GM15510 (cell line): ENCODE results near the gene CTRB1.

Source experiments
- POLR2A ChIP-seq: IDR thresholded peaks from 3 replicates; pipeline ENCODE4 v1.6.1; 2011; ENCODE audit warnings: borderline replicate concordance; ENCODE audit not compliant: insufficient read length; ENCODE audit errors: extremely low read depth

The CTRB1 gene

DNA sequence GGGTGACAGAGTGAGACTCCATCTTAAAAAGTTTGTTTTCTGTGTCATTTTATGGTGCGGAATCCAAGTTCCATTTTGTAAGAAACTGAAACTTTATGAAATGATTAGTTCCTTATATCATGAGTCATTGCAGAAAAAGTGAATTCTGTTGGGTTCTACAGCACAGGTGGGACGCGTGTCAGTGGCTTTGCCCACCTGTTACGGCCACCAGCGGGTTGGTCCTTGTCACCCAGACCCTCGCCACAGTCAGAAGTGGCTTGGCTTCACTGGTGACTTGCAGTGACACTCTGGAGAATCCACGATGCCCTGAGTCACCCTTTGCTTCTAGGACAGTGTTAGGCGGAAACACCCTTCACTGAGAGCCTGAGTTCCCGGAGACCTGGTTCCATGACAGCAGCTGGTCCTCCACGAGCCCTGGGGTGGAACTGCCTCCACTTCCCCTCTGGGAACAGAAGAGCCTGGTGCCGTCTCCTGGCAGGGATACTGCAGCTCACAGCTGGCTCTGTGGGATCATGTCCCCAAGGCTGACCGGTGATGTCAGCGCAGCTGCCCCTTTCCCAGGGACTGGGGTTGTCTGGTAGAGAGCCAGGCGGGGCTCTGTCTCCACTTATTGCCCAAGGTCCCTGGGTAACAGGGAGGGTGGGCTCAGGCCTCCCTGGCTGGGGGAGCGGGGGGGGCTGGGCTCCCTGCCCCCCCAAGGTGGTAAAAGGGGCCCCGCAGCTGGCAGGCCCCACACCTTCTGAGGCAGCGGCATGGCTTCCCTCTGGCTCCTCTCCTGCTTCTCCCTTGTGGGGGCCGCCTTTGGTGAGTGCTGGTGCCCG lies at the start of gene CTRB1:
TSS of gene CTRB1 (plus strand) at position 733 of the 821 bp plus-strand sequence. CDS start at position 753, 20 bp downstream.
- no peak for TF ChIP-seq POLR2A

- no peak for TF ChIP-seq POLR2A
These were observed 48.8 kb upstream of the CTRB1 start for GRCh38 chr16:75169899-75170405.

DNA sequence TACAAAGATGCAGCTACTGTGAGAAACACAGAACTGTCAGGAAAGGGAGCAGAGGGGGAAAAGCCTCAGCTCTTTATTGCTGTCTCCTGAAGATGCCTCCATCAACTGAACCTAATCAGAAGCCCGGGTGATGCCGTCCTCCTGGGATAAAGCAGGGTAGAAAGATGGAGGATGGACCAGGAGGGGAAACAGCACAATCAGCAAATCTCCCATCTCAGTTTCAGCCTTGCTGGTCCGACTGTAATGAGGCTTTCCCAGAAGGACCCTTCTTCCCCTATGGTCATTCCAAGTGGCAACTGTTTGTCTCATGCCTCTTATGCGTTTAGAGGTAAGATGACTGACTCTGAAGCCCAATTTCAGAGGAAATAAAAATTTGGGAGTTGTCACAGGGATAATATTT lies 46.2 kb upstream of the CTRB1 start:
- TF ChIP-seq POLR2A, result no peak

DNA sequence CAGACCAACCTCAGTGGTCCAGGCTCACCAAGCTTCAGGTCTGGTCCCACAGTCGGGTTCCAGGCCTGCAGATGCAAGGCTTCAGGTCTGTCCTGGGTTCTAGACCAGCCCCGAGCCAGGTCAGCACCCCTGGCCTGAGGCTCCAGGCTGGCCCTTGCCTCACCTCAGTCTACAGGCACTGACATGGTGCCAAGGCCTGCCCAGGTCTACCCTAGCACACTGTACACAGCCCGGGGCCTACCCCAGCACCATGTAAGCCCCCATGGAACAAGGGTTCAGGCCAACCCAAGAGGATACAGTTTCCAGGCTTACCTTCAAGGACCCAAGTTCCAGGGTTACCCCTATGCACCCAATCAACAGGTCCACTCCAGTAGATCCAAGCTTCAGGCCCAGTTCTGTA lies 43.7 kb upstream of the CTRB1 start:
- TF ChIP-seq POLR2A, result no peak

GRCh38 chr16:75176926-75177325 lies 41.9 kb upstream of the CTRB1 start:
- no peak for TF ChIP-seq POLR2A

GRCh38 chr16:75179208-75179607 lies 39.6 kb upstream of the CTRB1 start:
- no peak for TF ChIP-seq POLR2A

DNA sequence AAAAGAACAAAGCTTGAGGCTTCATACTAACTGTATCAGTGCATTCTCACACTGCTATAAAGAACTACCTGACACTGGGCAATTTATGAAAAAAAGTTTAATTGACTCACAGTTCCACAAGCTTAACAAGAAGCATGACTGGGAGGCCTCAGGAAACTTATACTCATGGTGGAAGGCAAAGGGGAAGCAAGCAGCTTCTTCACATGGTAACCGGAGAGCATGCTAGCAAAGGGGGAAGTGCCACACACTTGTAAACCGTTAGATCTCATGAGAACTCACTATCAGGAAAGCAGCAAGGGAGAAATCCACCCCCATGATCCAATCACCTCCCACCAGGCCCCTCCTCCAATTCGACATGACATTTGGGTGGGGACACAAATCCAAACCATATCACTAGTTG lies 37.2 kb upstream of the CTRB1 start:
- no peak for TF ChIP-seq POLR2A

DNA sequence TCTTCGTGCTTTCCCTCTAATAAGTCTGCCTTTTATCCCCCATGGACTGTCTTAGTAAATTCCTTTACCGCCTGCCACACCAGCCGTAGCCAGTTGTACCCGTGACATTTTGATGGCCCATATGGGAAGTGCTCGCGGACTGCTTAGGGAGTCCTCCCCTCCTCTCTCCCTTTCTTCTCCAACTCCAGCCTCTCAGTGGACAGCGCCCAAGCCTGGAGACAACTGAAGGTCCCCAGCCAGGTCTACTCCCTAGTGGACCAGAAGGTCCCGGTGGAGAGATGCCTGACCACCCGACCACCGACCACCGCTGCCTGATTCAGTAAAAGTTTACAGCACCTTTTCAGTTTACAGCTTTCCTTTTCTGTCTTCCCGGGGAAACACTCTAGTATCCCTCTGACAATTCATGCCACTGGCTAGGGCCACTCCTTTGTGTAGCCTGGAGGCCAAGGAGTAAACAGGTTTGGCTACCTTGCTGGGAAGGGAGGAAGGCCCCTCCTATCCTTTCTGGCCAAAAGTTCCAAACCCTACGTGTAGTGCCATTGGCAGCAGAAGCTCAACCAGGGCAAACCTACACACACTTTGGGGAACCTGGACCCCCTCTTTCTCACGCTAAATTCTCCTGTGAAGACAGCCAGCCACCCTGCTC lies 29.8 kb upstream of the CTRB1 start:
- TF ChIP-seq POLR2A, result no peak

DNA sequence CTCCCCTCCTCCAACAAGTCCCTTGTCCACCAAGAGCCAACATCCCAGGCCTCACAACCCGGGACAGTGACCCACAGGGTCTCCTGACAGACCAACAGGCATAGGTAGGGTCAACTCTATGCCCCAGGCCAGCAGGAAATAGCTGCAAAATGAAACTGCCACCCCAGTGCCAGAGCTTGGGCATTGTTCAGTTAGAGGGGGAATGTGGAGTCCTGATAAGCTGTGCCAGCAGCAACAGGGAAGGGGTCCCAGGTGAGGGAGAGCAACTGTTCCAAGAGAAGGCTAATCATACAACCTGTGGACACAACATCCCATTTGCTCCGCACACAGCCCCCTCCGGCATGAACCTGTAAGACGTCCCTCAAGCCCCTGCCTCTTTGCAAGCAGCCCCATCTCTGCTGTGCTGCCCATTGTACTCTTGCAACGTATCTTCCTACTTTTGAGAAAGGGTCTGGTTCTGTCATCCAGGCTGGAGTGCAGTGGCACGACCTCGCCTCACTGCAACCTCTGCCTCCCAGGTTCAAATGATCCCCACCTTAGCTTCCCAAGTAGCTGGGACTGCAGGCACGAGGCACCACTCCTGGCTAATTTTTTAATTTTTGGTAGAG lies 29.0 kb upstream of the CTRB1 start:
- TF ChIP-seq POLR2A, result no peak

DNA sequence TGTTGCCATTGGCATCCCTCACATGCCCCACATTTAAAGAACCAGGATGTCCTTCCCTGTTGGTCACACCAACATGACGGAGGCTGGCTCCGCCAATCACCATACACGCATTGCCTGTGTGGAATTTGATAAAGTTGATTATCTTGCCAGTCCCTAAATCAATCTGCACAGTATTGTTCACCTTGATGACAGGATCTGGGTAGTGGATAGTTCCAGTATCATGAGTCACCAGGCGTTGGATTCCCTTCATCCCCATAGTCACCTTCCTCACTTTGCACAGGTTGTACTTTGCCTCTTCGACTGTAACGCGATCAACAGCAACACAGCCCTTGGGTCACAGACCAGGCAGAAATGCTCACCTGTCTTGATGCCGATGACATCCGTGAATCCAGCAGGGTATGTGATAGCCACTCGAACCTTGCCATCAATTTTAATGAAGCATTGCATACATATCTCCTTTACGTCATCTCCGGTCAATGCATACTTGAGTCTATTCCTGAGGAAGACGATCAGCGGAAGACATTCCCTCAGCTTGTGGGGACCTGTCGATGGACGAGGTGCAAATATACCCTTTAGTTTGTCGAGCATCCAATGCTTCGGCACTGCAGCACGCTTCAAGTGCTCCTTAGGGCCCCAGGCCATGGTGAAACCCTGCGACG lies 26.1 kb upstream of the CTRB1 start:
- no peak for TF ChIP-seq POLR2A

GRCh38 chr16:75193265-75193650 lies 25.5 kb upstream of the CTRB1 start:
- TF ChIP-seq POLR2A, result no peak

- no peak for TF ChIP-seq POLR2A
These were observed 24.9 kb upstream of the CTRB1 start for GRCh38 chr16:75193730-75194444.

- TF ChIP-seq POLR2A, result no peak
These were observed 22.7 kb upstream of the CTRB1 start for GRCh38 chr16:75195811-75196790.

- no peak for TF ChIP-seq POLR2A
These were observed 22.0 kb upstream of the CTRB1 start for GRCh38 chr16:75196836-75197235.

GRCh38 chr16:75197522-75198134 lies 21.2 kb upstream of the CTRB1 start:
- no peak for TF ChIP-seq POLR2A
